HepG2 (cell line): Measurements from ENCODE around the gene DDIT4.

Experiments
- CCDC6 ChIP-seq: sonication (generic); formaldehyde crosslinking; IDR thresholded peaks from 2 replicates; pipeline ENCODE4 v1.8.1; 2022; ENCODE audit warnings: mild to moderate bottlenecking, missing genetic modification reagents, moderate library complexity
- NR2F1 ChIP-seq, 2 experiments: fragments of 450-650 bp in 1 of 2; formaldehyde crosslinking in 1 of 2; IDR thresholded peaks; 2 replicates each; pipeline versions ENCODE4 v1.5.0 to v1.6.1; 2016 to 2020; ENCODE audit warnings: mild to moderate bottlenecking in 1 of 2, missing compliant biosample characterization in 1 of 2, missing genetic modification reagents in 1 of 2, moderate library complexity in 1 of 2
- ZNF160 ChIP-seq: sonication (generic); formaldehyde crosslinking; IDR thresholded peaks from 2 replicates; pipeline ENCODE4 v1.8.0; 2022; ENCODE audit warnings: mild to moderate bottlenecking, inconsistent platforms, missing genetic modification reagents
- TF ChIP-seq, protein P1 (sequence below): IDR thresholded peaks from 2 replicates; pipeline ENCODE4 v1.4.0; 2020; ENCODE audit warnings: mild to moderate bottlenecking, missing genetic modification reagents
- TF ChIP-seq, protein P2 (sequence below): sonication (generic); formaldehyde crosslinking; IDR thresholded peaks from 2 replicates; pipeline ENCODE4 v1.5.0; 2020; ENCODE audit warnings: mild to moderate bottlenecking, missing genetic modification reagents, moderate library complexity
- TF ChIP-seq, protein P3 (sequence below): sonication (generic); formaldehyde crosslinking; IDR thresholded peaks from 2 replicates; pipeline ENCODE4 v1.4.0; 2020; ENCODE audit warnings: missing genetic modification reagents, borderline replicate concordance
- TF ChIP-seq, protein P4 (sequence below): sonication (generic); formaldehyde crosslinking; IDR thresholded peaks from 2 replicates; pipeline ENCODE4 v1.8.1; 2023; ENCODE audit warnings: missing genetic modification reagents, mild to moderate bottlenecking, borderline replicate concordance

DNA sequence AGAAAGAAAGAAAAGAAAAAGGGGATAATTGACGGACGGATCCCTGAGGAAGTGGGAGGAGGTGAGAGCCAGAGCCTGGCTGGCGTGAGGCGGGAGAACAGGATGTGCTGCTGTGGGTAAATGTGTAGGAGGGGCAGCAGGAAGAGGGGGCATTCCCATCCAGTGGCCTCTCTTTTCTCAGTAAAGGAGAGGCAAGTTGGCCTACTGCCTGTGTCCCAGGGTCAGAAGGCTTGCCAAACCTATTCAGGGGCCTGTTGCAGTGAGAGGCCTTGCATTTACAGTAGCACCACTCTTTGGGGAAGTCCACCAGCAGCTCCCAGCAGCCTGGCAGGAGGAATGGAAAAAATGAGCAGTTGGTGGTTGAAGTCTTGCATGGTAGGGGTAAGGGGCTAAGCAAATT is 31.0 kb upstream of the DDIT4 start:
- TF ChIP-seq, protein P1, sequence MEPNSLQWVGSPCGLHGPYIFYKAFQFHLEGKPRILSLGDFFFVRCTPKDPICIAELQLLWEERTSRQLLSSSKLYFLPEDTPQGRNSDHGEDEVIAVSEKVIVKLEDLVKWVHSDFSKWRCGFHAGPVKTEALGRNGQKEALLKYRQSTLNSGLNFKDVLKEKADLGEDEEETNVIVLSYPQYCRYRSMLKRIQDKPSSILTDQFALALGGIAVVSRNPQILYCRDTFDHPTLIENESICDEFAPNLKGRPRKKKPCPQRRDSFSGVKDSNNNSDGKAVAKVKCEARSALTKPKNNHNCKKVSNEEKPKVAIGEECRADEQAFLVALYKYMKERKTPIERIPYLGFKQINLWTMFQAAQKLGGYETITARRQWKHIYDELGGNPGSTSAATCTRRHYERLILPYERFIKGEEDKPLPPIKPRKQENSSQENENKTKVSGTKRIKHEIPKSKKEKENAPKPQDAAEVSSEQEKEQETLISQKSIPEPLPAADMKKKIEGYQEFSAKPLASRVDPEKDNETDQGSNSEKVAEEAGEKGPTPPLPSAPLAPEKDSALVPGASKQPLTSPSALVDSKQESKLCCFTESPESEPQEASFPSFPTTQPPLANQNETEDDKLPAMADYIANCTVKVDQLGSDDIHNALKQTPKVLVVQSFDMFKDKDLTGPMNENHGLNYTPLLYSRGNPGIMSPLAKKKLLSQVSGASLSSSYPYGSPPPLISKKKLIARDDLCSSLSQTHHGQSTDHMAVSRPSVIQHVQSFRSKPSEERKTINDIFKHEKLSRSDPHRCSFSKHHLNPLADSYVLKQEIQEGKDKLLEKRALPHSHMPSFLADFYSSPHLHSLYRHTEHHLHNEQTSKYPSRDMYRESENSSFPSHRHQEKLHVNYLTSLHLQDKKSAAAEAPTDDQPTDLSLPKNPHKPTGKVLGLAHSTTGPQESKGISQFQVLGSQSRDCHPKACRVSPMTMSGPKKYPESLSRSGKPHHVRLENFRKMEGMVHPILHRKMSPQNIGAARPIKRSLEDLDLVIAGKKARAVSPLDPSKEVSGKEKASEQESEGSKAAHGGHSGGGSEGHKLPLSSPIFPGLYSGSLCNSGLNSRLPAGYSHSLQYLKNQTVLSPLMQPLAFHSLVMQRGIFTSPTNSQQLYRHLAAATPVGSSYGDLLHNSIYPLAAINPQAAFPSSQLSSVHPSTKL, result no peak
- TF ChIP-seq, protein P2, sequence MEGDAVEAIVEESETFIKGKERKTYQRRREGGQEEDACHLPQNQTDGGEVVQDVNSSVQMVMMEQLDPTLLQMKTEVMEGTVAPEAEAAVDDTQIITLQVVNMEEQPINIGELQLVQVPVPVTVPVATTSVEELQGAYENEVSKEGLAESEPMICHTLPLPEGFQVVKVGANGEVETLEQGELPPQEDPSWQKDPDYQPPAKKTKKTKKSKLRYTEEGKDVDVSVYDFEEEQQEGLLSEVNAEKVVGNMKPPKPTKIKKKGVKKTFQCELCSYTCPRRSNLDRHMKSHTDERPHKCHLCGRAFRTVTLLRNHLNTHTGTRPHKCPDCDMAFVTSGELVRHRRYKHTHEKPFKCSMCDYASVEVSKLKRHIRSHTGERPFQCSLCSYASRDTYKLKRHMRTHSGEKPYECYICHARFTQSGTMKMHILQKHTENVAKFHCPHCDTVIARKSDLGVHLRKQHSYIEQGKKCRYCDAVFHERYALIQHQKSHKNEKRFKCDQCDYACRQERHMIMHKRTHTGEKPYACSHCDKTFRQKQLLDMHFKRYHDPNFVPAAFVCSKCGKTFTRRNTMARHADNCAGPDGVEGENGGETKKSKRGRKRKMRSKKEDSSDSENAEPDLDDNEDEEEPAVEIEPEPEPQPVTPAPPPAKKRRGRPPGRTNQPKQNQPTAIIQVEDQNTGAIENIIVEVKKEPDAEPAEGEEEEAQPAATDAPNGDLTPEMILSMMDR, result no peak
- TF ChIP-seq, protein P3, sequence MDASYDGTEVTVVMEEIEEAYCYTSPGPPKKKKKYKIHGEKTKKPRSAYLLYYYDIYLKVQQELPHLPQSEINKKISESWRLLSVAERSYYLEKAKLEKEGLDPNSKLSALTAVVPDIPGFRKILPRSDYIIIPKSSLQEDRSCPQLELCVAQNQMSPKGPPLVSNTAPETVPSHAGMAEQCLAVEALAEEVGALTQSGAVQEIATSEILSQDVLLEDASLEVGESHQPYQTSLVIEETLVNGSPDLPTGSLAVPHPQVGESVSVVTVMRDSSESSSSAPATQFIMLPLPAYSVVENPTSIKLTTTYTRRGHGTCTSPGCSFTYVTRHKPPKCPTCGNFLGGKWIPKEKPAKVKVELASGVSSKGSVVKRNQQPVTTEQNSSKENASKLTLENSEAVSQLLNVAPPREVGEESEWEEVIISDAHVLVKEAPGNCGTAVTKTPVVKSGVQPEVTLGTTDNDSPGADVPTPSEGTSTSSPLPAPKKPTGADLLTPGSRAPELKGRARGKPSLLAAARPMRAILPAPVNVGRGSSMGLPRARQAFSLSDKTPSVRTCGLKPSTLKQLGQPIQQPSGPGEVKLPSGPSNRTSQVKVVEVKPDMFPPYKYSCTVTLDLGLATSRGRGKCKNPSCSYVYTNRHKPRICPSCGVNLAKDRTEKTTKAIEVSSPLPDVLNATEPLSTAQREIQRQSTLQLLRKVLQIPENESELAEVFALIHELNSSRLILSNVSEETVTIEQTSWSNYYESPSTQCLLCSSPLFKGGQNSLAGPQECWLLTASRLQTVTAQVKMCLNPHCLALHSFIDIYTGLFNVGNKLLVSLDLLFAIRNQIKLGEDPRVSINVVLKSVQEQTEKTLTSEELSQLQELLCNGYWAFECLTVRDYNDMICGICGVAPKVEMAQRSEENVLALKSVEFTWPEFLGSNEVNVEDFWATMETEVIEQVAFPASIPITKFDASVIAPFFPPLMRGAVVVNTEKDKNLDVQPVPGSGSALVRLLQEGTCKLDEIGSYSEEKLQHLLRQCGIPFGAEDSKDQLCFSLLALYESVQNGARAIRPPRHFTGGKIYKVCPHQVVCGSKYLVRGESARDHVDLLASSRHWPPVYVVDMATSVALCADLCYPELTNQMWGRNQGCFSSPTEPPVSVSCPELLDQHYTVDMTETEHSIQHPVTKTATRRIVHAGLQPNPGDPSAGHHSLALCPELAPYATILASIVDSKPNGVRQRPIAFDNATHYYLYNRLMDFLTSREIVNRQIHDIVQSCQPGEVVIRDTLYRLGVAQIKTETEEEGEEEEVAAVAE (CRISPR knock-in tag), result no peak
- TF ChIP-seq ZNF160 (no peak), CCDC6 (CRISPR knock-in tag) (no peak), NR2F1 (CRISPR knock-in tag; IDR thresholded peaks at IDR 0.05) (no peak)
- TF ChIP-seq, protein P4, sequence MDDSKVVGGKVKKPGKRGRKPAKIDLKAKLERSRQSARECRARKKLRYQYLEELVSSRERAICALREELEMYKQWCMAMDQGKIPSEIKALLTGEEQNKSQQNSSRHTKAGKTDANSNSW, result no peak
